Dermis microvascular lymphatic vessel endothelial cell (primary cell): ENCODE results near the gene FABP3. TPM values are rescaled to one million over a fixed set of nuclear protein-coding genes. Genes with fewer than 3 reads are reported as not detected.
"Not testable (repeated sequence)": the region's sequence is repeated elsewhere in the genome, so short reads cannot be mapped to it uniquely, and the experiment has no call there.

ENCODE experiments used
- DNase-seq, 2 donors: peaks; one replicate each; pipeline versions ENCODE4 v3.0.0 to v3.0.0-alpha.2; 2010; ENCODE audit warnings: low read depth in 2 of 2
- total RNA-seq: library from RNA; depleted of rRNA; stranded (reverse); fragments of >200 nt; gene quantifications from 2 replicates; pipeline ENCODE4 v1.2.1, GENCODE V29; 2014

The FABP3 gene
- total RNA-seq, 1 donor from 2014 or later, result 1.3 TPM

DNA sequence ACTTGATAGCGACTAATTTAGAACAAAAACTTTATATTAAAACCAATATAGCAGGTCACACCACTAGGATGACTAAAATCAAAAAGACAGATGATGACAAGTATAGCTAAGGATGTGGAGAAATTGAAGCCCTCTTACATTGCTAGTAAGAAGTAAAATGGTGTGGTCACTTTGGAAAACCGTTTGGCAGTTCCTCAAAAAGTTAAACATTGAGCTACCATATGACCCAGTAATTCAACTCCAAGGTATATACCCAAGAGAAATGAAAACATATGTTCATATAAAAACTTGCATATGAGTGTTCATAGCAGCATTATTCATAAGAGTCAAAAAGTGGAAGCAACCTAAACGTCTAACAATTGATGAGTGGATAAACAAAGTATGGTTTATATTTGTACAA, 27.1 kb upstream of the FABP3 start:
- no peak for DNase-seq

DNA sequence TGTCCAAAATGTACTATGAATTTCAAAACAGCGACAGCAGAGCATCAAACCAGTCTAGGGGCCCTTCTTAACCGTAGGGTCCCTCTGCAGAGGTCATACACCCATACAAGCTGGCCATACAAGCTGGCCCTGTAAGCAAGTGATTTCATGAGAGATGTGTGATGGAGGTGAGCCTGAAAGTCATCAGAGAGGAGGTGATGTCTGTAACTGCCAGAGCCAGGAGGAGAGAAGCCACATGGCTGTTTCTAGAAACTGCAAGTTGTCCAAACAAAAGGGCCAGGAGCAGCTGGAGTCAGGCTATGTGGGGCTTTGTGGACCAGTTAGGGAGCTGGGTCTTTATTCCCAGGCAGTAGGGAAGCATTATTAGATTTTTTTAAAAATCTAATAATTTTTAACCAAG, 25.4 kb upstream of the FABP3 start:
- no peak for DNase-seq

DNA sequence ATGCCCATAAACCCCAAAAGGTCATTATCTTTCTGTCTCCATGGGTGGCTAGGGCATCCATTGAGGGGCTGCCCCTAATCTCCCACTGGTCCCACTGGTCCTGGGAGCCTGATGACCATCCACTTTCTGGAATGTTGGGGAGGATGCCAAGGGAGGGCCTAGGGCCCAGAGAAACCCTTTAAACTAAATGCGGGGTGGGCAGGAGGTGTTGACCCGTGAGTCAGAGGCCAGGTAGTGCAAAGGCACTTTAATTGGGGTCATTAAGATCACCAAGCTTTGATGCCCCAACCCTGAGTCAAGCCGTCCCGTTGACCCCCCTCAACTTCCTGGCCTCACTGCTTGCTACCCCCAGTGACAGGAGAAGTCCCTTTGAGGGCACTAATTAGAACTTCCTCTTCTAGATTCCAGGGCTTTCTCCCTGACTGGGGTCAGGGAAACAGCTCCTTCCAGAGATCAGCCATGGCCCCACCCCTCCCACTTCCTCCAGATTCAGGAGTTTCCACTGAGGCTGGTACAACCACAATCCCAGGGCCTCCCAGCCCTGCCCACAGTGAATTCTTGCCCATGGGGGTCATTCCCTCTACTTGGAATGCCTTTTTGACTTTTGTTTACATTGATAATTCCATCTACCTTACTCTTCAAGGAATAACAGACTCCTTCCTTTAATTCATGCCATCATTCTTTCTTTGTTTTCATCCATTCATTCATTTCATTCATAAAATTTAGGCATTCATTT, 24.7 kb upstream of the FABP3 start:
- no peak for DNase-seq

DNA sequence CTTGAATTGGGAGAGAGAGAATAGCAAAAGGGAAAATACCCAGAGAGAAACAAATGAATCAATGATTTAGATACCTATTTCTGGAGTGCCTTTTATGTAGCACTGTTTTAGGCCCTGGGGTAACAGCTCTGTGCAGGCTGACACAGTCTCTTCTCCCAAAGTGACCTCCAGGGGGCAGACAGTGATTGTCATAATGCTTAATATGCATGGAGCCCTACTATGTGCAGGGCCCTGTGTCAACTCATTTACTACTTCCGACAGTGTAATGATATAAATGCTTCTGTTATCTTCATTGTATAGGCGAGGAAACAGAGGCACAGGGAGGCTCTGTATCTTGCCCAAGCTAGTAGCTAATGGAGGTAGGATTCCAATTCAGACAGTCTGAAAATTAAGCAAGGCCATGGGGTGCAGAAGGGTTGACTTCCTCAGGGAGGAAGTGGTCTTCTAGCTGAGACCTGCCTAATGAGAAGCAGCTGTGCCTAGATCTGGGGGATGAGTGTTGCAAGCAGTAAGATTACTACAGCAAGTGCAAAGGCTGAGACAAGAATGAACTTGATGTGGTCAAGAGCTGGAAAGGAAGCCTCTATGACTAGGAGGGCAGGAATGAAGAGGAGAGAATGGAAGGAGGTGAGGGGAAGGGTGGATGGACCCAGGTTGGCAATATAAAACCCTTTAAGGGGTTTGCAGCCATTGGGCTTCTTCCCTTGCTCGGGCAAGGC, 23.9 kb upstream of the FABP3 start:
- no peak for DNase-seq

DNA sequence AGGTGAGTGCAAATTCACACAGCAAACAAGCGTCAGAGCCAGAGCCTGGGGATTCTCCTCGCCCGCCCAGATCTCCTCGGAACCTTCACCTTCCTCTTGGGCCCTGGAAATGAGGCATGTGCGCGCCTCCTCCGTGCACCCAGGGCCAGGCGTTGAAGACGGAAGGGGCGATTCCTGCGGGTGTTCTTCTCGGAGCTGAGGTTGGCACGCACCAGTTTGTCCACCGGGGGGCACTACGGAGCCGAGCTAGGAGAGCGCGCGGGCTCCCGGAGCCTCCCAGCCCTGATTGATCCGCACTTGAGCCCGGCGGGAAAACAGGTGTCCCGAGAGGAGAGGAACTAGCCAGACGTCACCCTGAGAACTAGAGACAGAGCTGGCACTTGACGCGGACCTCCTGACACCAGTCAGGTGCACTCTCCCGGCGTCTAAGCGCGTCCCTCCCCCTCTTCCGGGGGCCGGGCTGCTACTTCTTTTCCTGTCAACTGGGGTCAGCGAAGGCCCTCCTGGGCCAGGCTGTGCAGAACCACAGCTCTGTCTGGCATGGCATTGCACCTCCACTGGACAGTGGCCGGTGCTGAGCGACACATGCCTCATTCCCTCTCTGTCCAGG, 21.8 kb upstream of the FABP3 start:
- DNase-seq, result peak; percentile 28 to 66

DNA sequence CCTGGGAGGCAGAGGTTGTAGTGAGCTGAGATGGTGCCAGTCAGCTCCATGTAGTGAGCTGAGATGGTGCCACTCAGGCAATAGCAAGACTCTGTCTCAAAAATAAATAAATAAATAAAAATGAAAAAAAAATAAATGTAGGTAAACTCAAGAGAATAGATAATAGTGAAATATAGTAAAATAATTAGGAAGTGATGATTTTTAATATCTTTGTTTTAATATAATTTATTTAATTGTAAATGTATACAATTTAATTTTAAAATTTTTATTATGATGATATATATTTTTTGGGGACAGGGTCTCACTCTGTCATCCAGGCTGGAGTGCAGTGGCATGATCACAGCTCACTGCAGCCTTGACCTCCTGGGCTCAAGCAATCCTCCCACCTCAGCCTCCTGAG, 20.6 kb upstream of the FABP3 start:
- DNase-seq, result no peak

DNA sequence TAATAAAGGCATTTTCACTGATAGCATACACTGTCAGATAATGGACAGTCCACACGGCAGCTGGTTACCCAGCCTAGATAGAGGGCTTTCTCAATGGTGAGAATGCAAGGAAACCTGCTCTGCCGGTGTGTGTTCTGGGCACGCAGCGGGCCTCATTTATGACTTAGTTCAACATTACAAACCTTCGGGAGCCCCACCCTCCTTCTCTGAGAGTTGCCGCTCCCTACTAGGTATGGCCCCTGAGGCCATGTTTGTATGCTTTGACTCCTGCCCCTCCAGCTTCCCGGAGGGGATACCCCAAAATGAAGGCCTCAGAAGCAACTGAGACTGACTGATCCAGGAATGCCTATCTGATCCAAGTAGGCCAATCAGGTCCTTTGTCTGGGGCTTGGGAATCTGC, 17.2 kb upstream of the FABP3 start:
- DNase-seq, result no peak

DNA sequence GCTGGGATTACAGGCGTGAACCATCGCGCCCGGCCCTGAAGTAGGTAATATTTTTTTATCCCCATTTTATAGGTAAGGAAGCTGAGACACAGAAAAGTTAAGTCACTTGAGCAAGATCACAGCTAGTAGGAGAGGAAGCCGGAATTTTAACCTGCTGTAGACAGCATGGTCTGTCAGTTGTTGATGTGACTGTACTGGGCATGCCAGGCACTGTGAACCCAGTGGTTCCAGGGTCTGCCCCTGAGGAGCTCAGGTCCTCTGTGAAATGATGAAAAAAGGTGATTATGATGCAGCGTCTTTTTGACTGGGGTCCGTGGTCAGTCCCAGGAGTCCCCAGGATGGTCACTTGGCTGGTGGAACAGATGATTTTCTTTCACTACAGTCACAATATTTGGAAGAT, 16.7 kb upstream of the FABP3 start:
- no peak for DNase-seq

DNA sequence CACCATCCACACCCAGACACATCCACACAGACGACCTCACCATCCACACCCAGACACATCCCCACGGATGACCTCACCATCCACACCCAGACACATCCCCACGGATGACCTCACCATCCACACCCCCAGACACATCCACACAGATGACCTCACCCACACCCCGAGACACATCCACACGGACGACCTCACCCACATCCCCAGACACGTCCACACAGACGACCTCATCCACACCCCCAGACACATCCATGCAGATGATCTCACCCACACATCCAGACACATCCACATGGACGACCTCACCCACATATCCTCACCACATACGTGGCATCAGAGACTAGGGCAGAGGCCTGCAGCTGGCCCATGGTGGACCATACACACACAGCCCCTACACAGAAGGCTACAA, 14.7 kb upstream of the FABP3 start:
- no peak for DNase-seq

DNA sequence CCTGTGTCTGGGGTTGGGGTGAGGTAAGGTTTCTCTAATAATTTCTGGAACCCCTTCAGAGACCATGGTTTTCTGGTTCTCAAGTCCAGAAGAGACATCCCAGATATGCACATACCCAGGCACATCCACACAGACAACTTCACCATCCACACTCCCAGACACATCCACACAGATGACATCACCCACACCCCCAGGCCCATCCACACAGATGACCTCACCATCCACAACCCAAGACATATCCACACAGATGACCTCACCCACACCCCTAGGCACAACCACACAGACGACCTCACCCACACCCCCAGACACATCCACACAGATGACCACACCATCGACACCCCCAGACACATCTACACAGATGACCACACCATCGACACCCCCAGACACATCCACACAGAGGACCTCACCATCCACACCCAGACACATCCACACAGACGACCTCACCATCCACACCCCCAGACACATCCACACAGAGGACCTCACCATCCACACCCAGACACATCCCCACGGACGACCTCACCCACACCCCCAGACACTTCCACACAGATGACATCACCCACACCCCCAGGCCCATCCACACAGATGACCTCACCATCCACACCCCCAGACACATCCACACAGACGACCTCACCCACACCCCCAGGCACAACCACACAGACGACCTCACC, 13.8 kb upstream of the FABP3 start:
- DNase-seq, result not testable (repeated sequence)

DNA sequence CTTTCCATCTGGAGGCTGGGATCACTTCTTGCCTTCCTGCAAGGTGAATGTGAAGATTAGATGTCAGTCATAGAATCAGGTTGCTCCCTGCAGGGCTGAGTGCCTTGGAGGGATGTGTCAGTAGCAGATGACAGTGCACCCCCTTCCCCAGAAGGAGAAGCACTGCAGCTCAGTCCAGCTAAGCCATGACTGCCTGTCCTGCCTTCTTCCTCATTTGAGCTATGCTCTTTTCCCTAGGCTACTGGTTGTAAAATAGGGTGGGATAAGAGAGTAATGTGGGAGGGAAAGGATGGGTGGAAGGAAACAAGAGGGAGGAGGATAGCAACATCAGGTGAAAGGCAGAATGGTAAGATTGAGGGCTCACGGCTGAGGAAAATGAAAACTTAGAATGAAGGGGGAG, 11.1 kb upstream of the FABP3 start:
- no peak for DNase-seq

DNA sequence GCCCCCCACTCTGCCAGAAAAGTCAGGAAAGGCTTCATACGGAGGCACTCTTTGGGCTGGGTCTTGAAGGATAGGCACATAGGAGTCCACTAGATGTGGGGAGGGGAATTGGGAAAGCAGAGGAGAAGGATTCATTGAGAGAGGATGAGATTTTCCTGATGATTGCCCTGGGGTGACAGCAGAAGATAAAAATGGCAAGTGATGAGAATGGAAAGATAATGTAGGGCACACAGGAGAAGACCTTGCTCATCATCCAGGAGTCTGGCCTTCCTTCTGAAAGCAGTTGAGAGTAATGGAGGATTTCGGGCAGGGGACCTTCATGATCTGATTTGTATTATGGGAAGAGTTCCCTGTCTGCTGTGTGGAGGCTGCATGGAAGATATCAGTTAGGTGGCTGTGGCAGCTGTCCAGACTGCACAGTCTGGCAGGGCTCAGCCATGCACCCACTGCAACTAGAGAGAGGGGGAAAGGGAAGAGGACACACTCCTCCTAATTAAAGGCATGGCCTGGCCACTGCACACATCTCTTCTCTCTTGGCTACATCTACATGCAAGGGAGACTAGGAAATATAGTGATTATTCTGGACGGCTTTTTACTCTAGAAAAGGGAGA, 9.6 kb upstream of the FABP3 start:
- no peak for DNase-seq

DNA sequence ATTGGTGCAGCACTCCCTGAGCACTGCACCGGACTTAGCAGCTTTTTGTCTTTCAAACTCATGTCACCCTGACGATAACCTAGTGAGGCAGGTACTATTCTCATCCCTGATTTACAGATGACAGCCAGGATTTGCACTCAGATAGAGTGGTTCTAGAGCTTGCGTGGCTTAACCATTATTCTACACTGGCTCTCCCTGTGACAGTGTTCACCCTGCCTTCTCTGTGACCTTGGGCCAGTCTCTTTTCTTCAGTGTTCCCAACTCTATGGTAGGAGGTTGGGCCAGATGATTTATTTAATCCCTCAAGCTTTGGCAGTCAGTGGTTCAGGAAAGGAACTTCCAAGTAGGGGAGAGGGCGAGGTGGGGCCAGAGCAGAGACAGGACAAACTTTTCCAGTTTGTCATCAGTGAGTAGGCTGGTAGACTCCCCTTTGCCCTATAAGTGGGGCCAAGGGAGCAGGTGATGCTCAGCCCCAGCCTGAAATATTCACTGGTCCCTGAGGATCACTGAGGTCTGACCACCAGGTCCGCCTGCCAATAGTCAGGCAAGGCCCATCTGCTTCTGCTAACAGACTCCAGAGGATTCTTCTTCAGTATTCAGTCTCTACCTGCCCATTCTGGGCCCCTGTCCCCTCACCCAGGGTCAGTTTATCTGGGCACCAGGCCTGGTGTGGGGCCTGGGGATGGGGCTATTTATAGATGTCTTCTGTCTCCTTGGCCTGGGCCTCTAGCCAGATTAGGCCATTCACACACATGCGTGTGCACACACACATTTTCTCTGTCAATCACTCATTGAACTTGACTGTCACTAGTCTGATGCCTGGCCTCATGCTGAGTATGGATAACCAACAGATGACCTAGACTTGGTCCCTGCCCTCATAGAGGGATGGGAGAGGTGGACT, 8.8 kb upstream of the FABP3 start:
- DNase-seq, result no peak

DNA sequence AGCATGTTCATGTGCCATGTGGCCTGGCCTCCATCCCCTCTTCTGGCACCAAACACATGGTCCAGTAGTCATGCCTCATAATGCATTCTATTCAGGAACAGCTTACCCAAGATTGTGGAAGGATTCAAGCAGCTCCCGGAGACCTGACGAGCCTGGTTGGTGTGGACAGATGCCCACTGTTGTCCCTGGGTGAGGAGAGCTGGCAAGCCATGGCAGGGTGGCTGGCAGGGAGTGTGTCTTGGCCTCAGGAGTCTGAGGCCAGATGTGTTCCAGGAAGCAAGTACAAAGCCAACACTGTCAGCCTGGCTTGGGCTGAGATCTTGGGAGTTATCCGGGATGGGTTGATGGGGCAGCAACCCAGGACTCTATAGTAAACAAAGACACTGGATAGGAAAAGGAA, 7.3 kb upstream of the FABP3 start:
- DNase-seq, result no peak

DNA sequence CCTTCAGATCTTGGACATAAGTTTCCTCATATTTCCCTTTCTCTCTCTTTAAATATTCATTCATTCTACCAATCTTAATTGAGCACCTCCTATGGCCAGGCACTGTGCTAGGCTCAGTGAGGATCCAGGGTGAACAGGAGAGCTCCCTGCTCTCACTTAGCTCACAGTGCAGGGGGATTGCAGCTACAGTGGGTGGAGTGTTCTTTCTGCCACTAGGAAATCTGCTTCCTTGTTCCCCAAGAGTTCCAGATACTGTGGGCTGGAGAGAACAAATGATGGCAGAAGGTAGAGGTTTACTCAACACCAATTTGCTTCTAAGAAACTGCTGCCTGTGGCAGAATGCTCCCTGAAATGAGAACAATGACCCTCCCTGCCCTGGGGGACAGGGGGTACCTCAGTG, 5.1 kb upstream of the FABP3 start:
- DNase-seq, result no peak

DNA sequence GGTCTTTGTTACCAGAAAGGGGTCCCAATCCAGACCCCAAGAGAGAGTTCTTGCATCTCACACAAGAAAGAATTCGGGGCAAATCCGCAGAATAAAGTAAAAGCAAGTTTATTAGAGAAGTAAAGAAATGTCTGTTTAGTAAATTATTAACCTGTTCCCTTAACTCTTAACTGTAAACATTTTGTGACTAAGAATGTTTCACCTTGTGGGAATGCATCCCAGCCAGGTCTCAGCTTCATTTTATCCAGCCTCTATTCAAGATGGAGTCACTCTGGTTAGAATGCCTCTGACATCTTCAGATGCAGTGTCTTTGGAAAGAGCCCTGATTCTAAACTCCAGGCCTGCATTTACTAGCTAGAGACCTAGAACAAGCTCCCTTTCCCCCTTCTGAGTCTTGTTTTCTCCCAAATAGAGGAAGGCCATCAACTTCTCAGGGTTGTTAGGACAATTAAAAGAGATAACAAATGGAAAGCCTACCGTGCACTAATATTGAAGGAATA, 4.5 kb upstream of the FABP3 start:
- no peak for DNase-seq

DNA sequence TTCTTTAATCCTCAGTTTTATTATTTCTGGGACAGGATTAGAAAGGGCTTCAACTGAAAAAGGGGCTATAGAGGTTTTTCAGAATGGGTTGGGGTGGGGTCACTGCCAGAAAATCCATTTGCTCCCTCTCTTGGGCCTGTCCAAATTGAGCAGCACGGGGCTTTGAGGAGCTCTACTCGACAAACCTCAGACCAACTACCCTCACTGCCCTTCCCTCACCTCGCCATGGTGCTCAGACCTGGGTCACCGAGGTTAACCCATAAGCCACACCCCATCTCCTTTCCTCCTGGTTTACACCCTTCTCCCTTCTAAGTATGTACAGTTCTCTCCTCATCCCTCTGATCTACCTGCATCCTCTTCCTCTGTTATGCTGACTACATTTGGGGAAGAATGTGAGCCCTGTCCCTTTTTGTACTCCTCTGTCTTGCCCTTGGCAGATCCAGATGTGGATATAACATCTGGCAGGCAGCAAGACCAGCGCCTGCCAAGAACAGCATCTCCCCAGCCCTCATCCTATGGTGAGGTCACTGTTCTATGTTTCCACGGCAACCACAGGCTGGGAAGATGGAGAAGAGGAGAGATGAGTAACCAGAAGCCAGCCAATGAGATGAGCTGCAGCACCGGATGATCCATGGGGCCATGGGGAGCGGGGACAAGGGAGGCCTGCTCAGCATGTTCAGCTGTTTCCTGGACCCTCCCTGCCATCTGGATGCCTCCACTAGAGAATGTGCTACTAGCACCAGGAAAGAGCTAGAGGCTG, 3.7 kb upstream of the FABP3 start:
- DNase-seq, result peak in 1 of 2 donors; percentile 49

DNA sequence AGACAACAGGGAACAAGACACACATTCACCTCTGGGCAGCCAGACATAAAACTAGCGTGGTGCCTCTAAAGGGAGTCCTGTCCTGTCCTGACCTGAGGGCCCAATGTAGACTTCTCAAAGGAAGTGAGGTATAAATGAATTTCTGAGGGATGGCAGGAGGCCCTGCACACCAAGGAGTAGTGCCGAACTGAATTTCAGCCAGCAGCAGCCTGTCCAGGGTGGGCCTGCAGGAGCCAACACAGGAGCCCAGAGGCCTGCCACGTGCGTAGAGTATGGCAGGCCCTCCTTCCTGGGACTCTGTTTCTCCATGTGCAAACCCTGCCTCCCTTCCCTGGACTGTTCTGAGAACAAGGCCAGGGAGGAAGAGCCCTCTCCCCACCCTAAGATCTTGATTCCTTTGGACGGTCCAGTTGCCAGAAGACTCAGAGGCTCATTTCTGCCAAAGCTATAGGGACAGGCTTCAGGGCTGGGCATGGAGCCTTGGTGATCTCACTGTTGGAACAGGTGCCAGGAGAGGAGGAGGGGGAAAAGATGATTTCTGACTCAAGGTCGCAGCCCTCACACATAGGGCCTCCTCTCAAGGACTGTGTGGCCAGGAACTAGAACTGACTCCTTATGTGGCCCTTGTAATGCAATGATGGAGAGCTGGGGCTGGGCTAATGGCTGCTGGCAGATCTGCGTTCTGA, 1.8 kb upstream of the FABP3 start:
- DNase-seq, result no peak

DNA sequence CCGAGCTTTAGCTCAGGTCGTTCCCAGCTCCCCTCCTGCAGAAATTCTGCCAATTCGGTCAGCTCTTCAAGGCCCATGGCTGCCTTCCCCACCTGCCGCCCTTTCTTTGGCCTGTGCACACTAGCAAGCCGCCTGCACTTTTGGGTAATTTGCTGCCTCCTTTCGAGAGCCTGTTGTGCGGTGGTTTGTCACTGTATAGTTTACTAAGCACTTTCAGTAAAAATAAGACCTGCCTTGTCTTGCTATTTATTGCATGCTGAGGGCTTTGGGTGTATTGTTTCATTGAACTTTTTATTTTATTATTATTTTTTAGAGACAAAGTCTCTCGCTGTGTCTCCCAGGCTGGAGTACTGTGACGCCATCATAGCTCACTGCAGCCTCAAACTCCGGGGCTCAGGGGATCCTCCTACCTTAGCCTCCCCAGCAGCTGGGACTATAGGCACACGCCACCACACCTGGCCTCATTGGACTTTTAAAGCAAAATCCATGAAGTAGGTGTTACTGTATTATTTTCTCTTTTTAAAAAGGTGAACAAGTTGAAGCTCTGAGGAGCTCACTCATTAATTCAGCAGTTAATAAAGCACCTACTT, 1.1 kb upstream of the FABP3 start:
- no peak for DNase-seq
